ENCODE results near the gene LIN7B.

Gene LIN7B

DNA sequence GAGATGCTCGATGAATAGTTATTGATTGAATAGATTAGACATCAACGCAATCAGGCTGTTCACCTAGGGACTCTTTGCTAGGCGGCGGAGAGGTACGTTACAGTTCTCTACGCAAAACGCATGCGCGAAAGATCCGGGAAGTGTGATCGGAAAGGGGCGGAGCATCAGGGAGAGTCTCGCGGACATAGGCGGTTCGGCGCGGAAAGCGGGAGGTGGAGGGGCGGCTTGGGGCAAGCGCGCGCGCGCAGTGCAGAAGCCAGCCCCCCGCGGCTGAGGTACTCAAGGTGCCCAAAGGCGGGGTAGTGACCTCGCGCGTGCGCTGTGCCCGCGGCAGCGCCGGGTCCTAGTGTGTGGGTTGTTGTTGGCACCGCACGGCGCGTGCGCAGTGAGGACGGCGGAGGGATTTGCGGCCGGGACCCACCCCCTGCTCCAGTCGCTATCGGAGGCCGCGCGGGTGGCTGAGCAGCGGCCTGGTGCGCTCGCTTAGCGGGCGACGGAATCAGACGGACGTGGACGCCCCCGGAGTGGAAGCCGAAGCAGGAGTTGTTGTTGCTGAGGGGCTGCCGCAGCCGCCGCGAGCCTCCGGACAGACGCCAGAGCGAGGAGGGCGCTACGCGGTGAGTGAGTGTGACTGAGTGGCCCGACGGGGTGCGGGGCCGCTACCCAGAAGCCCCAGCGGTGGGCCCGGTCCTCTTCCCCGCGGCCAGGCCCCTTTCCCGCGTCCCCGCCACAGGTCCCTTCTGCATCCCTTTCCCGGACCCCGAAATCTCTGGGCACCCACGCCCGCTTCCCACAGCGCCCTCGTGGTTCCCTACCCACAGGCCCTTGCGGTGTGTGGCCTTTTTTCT, 28.9 kb upstream of the LIN7B start, which contains the start of gene SNRNP70:
Gene SNRNP70, plus strand, starts transcription at position 432 of the 848 bp plus-strand sequence. CDS start 964 bp downstream, outside the sequence.
- H3K4me3 Mint-ChIP-seq, result peak within 1 kb of the TSS; percentile 94
- ATAC-seq (ENCODE audit: low read depth) (peak; percentile 87), DNase-seq (ENCODE audit: low spot score in 2 of 2) (peak; percentile 97 to 99)
- H3K27ac Mint-ChIP-seq, result peak within 1 kb of the TSS; percentile 77
- H3K36me3 Mint-ChIP-seq, result peaks cover 9% of the 10 kb centered on the region
- peaks cover 4% of the 10 kb centered on the region for H3K27me3 Mint-ChIP-seq
- H3K4me1 Mint-ChIP-seq, result peaks cover 14% of the 10 kb centered on the region
- H3K9me3 Mint-ChIP-seq, result no peaks in the 10 kb centered on the region

DNA sequence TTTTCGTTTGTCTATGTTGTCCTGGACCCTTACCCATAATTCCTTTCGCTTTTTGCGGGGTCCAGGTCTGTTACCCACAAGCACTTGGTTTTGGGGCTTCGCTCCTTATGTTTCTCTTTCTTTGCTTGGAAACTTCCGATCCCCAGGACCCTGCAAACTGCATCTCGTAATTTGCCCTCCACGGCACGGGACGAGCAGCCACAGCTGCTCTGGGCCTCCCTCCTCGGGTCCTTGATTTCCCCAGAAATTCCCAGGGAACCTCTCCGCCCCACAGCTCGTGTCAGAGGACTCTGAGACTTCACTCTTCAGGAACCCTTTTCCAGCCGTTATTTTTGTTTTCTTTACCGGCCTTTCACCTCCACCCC, 28.3 kb upstream of the LIN7B start:
- Mint-ChIP-seq H3K27me3 (peaks cover 2% of the 10 kb centered on the region), H3K36me3 (peaks cover 12% of the 10 kb centered on the region), H3K4me3 (peak overlapping the region; percentile 94), H3K4me1 (peaks cover 14% of the 10 kb centered on the region), H3K27ac (peak overlapping the region; percentile 77), H3K9me3 (no peaks in the 10 kb centered on the region)
- ATAC-seq (ENCODE audit: low read depth) (no peak), DNase-seq (ENCODE audit: low spot score in 2 of 2) (no peak)

DNA sequence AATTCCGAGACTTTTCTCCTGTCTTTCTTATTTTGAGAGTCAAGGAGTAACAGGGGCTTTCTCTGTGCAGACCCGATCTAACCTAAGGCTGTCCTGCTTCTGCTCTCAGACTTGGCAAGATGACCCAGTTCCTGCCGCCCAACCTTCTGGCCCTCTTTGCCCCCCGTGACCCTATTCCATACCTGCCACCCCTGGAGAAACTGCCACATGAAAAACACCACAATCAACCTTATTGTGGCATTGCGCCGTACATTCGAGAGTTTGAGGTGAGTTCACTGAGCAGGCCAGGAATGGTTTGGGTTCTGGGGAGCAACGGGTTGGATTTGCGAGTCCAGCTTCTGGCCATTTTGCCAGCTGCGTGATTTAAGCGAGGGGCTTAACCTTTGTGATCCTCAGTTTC, 27.9 kb upstream of the LIN7B start:
- peaks cover 2% of the 10 kb centered on the region for H3K27me3 Mint-ChIP-seq
- H3K9me3 Mint-ChIP-seq, result no peaks in the 10 kb centered on the region
- peaks cover 15% of the 10 kb centered on the region for H3K36me3 Mint-ChIP-seq
- peak overlapping the region; percentile 77 for H3K27ac Mint-ChIP-seq
- DNase-seq (ENCODE audit: low spot score in 2 of 2) (no peak), ATAC-seq (ENCODE audit: low read depth) (no peak)
- peak overlapping the region; percentile 94 for H3K4me3 Mint-ChIP-seq
- peaks cover 14% of the 10 kb centered on the region for H3K4me1 Mint-ChIP-seq

DNA sequence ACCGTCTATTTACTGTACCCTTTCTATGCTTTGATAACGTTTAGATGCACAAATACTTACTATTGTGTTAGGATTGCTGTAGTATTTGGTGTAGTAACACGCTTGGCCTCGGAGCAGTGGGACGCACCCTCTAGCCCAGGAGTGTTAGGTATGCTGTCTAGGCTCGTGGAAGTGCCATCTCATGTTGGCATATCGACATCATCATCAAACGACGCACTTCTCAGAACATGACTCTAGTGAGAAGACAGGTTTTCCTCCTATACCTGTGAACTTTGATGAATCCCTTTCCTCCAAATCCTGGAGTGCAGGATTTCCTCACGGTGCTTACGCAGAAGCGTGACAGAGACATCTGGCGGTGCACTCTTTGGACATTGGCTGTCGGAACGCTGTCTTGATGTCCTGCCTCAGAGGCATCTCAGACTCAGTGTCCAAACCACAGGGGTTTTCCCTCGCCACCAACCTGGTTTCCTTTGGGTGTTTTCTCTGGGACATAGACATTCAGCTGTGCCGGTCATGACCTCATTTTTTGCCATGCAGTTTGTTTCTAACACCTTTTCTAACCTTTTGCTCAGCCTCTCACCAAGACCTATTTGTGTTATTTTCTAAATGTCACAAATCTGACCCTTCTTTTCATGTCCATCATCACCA, 22.7 kb upstream of the LIN7B start:
- ATAC-seq (ENCODE audit: low read depth) (no peak), DNase-seq (ENCODE audit: low spot score in 2 of 2) (no peak)
- Mint-ChIP-seq H3K4me3 (no peak overlapping the region), H3K4me1 (peaks cover 8% of the 10 kb centered on the region), H3K27me3 (no peaks in the 10 kb centered on the region), H3K27ac (no peak overlapping the region), H3K9me3 (no peaks in the 10 kb centered on the region), H3K36me3 (peaks cover 31% of the 10 kb centered on the region)

DNA sequence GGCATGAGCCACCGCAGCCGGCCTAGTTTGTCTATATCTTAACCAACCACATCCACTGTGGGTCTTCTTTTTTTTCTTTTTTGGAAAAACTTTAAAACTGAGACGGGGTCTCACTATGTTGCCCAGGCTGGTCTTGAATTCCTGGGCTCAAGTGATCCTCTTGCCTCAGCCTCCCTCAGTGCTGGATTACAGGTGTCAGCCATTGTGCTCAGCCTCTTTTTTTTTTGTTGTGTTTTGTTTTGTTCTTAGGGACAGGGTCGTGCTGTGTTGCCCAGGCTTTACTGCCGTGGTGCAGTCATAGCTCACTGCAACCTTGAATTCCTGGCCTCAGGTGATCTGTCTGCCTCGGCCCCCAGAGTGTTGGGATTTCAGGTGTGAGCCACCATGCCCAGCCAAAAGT, 21.5 kb upstream of the LIN7B start:
- Mint-ChIP-seq H3K4me1 (no peaks in the 10 kb centered on the region), H3K9me3 (no peaks in the 10 kb centered on the region), H3K36me3 (peaks cover 26% of the 10 kb centered on the region), H3K27me3 (no peaks in the 10 kb centered on the region), H3K27ac (no peak overlapping the region), H3K4me3 (no peak overlapping the region)
- DNase-seq (ENCODE audit: low spot score in 2 of 2) (no peak), ATAC-seq (ENCODE audit: low read depth) (no peak)

DNA sequence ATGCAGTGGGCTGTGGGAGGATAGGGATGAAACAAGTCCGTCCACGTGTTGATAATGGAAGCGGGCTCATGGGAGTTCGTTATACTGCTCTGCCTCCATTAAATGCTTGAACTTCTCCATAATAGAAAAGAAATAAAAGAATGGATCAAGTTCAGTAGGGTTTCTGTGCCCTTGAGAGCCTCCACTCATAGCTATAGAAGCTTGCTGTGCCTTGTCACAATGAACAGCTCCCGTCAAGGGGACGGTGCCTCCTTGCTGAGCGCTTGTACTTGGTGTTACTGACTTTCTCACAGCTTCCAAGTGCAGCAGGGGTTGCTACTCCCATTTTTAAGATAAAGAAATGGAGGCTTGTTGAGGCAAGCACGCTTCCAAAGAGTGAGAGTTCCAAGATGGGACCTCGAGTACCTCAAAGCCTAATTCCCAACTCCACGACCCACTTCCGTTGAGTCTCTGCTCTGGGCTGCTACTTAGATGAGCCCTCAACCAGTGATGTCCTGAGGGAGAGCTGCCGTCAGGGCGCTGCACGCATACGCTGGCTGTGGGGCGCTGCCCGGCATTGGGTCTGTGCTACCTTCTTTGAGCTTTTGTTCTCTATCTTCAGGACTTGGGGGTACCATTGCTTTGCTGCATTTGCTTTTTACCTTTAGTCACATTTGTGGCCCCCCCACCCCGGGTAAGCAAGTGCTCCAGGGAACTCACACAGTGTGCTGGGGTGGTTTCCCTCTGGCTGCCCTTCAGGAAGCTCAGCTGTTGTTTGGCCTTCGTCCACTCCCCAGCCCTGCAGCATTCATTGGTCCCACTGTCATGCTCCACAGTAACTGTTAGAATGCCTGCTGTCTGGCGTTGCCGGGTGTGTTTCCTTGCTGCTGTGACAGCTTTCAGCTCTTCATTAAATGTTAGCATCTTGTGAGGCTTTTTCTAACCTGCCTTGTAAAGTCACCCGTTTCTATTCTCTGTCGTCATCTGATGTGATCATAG, 19.4 kb upstream of the LIN7B start:
- peaks cover 33% of the 10 kb centered on the region for H3K36me3 Mint-ChIP-seq
- no peak overlapping the region for H3K4me3 Mint-ChIP-seq
- H3K27me3 Mint-ChIP-seq, result no peaks in the 10 kb centered on the region
- ATAC-seq (ENCODE audit: low read depth) (no peak), DNase-seq (ENCODE audit: low spot score in 2 of 2) (no peak)
- H3K9me3 Mint-ChIP-seq, result no peaks in the 10 kb centered on the region
- peak overlapping the region; percentile 35 for H3K27ac Mint-ChIP-seq
- no peaks in the 10 kb centered on the region for H3K4me1 Mint-ChIP-seq

DNA sequence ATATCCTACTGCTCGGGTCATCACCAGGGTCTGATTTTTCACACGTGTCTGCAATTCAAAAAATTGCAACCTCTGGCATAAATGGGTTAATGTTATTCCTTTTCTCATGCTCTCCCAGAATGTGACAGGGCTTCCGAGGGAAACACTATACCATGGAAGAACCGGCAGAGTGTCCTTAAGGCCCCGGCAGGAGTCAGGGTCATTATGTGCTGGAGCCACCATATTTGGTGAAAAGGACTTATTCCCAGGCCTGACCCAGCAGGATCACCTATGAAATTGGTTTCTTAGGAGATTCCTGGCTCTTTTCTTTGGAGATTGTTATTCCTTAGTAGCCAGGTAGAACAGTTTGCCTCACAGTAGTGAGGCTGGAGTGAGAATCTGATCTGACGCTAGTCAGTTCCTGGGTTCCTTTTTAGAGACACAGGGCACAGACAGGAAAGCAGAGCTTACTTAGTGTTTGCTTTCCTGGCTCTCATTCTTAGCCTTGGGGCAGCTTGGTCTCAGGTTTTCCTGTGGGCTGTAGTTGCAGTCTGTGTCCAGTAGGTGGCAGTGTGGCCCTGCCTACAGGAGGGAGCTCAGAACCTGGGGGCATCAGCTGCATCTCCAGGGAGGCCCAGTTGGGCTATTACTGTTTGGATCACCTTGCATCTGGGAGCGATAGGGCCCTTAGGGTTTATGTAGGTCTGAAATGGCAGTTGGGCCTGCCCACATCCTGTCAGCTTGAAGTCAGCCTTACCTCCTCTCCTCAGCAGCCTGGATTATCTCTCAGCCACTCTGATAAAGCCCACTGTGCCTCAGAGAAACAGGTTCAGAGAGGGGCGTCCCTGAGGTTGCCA, 16.5 kb upstream of the LIN7B start:
- H3K9me3 Mint-ChIP-seq, result no peaks in the 10 kb centered on the region
- H3K36me3 Mint-ChIP-seq, result peaks cover 34% of the 10 kb centered on the region
- ATAC-seq (ENCODE audit: low read depth), result peak; percentile 78
- peak; percentile 77 to 83 for DNase-seq (ENCODE audit: low spot score in 2 of 2)
- peaks cover 2% of the 10 kb centered on the region for H3K4me1 Mint-ChIP-seq
- H3K27ac Mint-ChIP-seq, result no peak overlapping the region
- H3K4me3 Mint-ChIP-seq, result no peak overlapping the region
- H3K27me3 Mint-ChIP-seq, result no peaks in the 10 kb centered on the region

DNA sequence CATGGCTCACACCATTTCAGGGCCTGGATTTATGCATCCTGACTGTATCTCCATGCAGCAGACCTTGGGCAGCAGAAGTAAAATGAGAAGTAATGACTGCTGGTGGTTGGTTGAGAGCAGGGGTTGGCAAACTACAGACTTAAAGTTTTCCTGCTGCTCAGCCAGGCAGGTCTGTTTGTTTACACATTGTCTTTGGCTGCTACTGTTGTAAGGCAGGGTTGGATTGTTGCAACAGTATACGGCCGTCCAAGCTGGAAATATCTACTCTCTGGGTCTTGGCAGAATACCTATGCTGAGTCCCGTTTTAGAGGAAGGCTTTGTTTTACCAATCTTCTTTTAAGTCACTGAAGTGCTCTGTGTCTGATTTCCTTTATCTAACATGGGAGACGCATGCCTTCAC, 15.4 kb upstream of the LIN7B start:
- no peaks in the 10 kb centered on the region for H3K27me3 Mint-ChIP-seq
- peaks cover 34% of the 10 kb centered on the region for H3K36me3 Mint-ChIP-seq
- no peak overlapping the region for H3K4me3 Mint-ChIP-seq
- no peak overlapping the region for H3K27ac Mint-ChIP-seq
- peaks cover 2% of the 10 kb centered on the region for H3K4me1 Mint-ChIP-seq
- DNase-seq (ENCODE audit: low spot score in 2 of 2), result no peak
- H3K9me3 Mint-ChIP-seq, result no peaks in the 10 kb centered on the region
- ATAC-seq (ENCODE audit: low read depth), result no peak

DNA sequence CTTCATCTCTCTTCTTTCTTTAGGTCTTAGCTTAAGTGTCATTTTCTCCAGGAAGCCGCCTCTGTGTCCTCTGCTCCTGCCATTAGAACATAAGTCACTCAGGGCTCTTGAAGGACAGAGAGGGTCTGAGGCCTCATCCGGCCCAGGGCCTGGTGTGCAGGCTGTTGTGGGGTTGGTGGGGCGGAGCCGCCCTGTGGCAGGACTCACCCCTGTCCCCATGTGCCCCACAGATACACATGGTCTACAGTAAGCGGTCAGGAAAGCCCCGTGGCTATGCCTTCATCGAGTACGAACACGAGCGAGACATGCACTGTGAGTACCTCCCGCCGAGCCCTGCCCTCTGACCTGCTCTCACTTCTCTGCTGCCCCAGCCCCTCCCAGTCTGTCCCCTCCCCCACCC, 13.0 kb upstream of the LIN7B start:
- ATAC-seq (ENCODE audit: low read depth) (no peak), DNase-seq (ENCODE audit: low spot score in 2 of 2) (no peak)
- Mint-ChIP-seq H3K4me1 (peaks cover 7% of the 10 kb centered on the region), H3K4me3 (no peak overlapping the region), H3K9me3 (no peaks in the 10 kb centered on the region), H3K36me3 (peaks cover 30% of the 10 kb centered on the region), H3K27ac (no peak overlapping the region), H3K27me3 (no peaks in the 10 kb centered on the region)

DNA sequence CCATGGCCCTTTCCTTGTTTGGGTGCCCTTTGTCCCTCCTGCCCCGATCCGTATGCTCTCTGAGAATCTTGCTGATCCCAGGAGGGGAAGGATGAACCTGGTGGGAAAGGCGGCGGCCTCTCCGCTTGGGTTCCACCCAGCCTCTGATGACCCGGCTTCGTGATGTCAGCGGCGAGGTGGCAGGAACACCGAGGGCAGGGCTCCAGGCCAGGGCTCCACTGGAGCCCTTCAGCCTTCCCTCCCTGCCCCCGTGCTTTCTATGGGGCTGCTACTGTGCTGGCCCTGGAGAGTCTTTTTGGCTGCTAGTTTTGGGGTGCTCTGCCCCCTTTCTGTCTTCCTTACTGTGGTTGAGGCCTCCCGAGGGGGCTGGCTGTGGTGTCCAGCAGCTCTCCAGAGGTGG, 11.9 kb upstream of the LIN7B start:
- no peak overlapping the region for H3K27ac Mint-ChIP-seq
- DNase-seq (ENCODE audit: low spot score in 2 of 2) (no peak), ATAC-seq (ENCODE audit: low read depth) (no peak)

DNA sequence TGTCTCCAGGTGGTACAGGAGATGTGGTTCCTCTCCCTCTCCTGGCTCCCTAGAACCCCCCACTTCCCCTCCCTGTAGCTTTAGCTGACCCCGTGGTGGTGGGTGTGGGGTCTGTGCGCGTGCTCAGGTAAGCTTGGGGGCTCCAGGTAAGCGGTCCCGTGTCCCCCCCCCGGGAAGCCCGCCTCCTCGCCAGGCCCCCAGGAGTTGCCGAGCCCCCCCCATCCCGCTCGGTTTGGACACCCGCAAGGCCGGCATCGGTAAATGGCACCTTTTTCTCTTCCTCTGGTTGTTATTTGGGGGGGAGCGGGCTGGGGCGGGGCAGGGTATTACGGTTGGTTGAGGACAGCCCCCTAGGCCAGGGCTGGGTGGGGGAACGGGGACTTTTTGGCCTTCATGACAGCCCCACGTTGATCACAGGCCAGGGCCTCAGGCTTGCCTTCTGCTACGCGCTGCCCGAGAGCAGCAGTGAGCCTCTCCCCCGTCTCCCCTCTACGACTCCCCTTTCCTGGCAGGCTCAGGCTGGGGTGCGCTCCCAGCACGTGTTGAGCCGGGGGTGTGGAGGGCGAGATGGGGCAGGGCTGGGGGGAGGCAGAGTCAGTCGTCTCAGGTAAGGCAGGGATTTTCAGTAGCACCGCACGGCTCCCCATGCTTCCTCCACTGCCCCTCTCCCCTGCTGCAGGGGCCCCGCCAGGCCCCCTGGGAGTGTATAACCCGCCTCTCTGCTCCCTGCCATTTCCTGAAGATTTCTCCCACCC, 10.7 kb upstream of the LIN7B start:
- Mint-ChIP-seq H3K4me3 (no peak overlapping the region), H3K4me1 (peaks cover 10% of the 10 kb centered on the region), H3K36me3 (peaks cover 40% of the 10 kb centered on the region), H3K9me3 (no peaks in the 10 kb centered on the region), H3K27me3 (no peaks in the 10 kb centered on the region), H3K27ac (no peak overlapping the region)
- DNase-seq (ENCODE audit: low spot score in 2 of 2) (no peak), ATAC-seq (ENCODE audit: low read depth) (no peak)

More for the DNA sequence above, 11.9 kb upstream of the LIN7B start:
- no peak overlapping the region for H3K4me3 Mint-ChIP-seq
- peaks cover 37% of the 10 kb centered on the region for H3K36me3 Mint-ChIP-seq
- H3K4me1 Mint-ChIP-seq, result peaks cover 10% of the 10 kb centered on the region
- H3K27me3 Mint-ChIP-seq, result no peaks in the 10 kb centered on the region
- H3K9me3 Mint-ChIP-seq, result no peaks in the 10 kb centered on the region

DNA sequence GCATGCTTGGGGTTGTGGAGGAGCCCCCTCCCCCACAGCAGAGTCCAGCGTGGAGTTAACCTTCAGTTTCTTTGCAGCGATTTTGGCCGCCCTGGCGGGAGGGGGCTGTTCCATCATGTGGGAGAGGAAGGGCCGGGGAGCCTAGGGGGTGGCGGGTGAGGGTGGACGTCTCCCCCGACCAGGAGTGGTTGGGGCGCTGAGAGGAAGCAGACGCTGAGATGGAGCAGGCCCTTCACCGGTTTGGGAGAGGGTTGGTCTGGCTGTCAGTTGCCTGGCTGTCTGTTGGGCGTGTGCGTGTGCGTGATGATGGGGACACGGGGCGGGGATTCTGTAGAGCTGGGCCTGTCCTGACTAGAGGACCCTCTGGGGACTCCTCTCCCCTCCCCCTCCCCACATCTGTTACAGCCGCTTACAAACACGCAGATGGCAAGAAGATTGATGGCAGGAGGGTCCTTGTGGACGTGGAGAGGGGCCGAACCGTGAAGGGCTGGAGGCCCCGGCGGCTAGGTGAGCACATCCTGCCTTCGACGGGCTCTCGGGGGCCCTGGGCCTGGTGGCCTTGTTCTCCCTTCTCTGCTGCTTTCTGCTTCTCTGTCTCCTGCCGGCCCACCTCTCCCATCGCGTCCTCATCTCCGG, 9.8 kb upstream of the LIN7B start:
- Mint-ChIP-seq H3K36me3 (peaks cover 39% of the 10 kb centered on the region), H3K27me3 (no peaks in the 10 kb centered on the region), H3K4me1 (peaks cover 14% of the 10 kb centered on the region), H3K4me3 (no peak overlapping the region), H3K9me3 (no peaks in the 10 kb centered on the region), H3K27ac (peak overlapping the region; percentile 25)
- DNase-seq (ENCODE audit: low spot score in 2 of 2), result no peak
- no peak for ATAC-seq (ENCODE audit: low read depth)
